Smooth muscle cell (in vitro differentiated cells): ENCODE results near the gene KRT3. TPM values are rescaled to one million over a fixed set of nuclear protein-coding genes. Genes with fewer than 3 reads are reported as not detected.

Experiments
- DNase-seq: peaks from one replicate; lab custom pipeline; 2025; ENCODE audit not compliant: unreplicated experiment; lab: John Stamatoyannopoulos, UW
- H2AFZ ChIP-seq: fragments of 200-600 bp; sonication (generic); 2 replicates; pipeline ENCODE4 v1.6.0; 2016; ENCODE audit warnings: antibody characterized with exemption, low read depth, mild to moderate bottlenecking
- H3F3A ChIP-seq: fragments of 200-600 bp; sonication (generic); 2 replicates; pipeline ENCODE4 v1.6.0; 2017; ENCODE audit warnings: antibody characterized with exemption, low read depth
- H3K27ac ChIP-seq: fragments of 200-600 bp; sonication (generic); 2 replicates; pipeline ENCODE4 v1.5.1; 2016; ENCODE audit warnings: low read depth, mild to moderate bottlenecking
- H3K27me3 ChIP-seq: fragments of 200-600 bp; sonication (generic); 2 replicates; pipeline ENCODE4 v1.6.1; 2016; ENCODE audit warnings: low read depth, mild to moderate bottlenecking
- H3K36me3 ChIP-seq: fragments of 200-600 bp; sonication (generic); 2 replicates; pipeline ENCODE4 v1.5.1; 2016; ENCODE audit warnings: low read depth
- H3K4me1 ChIP-seq: fragments of 200-600 bp; sonication (generic); 2 replicates; pipeline ENCODE4 v1.5.1; 2016; ENCODE audit warnings: low read depth
- H3K4me2 ChIP-seq: fragments of 200-600 bp; sonication (generic); 2 replicates; pipeline ENCODE4 v1.6.0; 2016; ENCODE audit warnings: mild to moderate bottlenecking
- H3K4me3 ChIP-seq: fragments of 200-600 bp; sonication (generic); 2 replicates; pipeline ENCODE4 v1.5.1; 2016; ENCODE audit warnings: mild to moderate bottlenecking
- H3K79me2 ChIP-seq: fragments of 200-600 bp; sonication (generic); 2 replicates; pipeline ENCODE4 v1.6.0; 2016; ENCODE audit warnings: low read depth, mild to moderate bottlenecking
- H3K9ac ChIP-seq: fragments of 200-600 bp; sonication (generic); 2 replicates; pipeline ENCODE4 v1.6.0; 2016; ENCODE audit warnings: low read depth
- H3K9me3 ChIP-seq: fragments of 200-600 bp; sonication (generic); replicated peaks from 2 replicates; pipeline ENCODE4 v1.5.1; 2016; ENCODE audit warnings: low read depth
- H4K20me1 ChIP-seq: fragments of 200-600 bp; sonication (generic); 2 replicates; pipeline ENCODE4 v1.6.0; 2016; ENCODE audit warnings: low read depth
- CTCF ChIP-seq: fragments of 200-600 bp; sonication (generic); IDR thresholded peaks from 2 replicates; pipeline ENCODE4 v1.5.1; 2017; ENCODE audit warnings: borderline replicate concordance, mild to moderate bottlenecking, antibody characterized with exemption; ENCODE audit not compliant: insufficient read depth, poor library complexity, severe bottlenecking
- WGBS: methylation state at CpG from one replicate; pipeline ENCODE4 v1.1.7; 2016; ENCODE audit warnings: low lambda C conversion rate; 5-methylcytosine and 5-hydroxymethylcytosine counted together
- polyA plus RNA-seq: library from polyadenylated mRNA; unstranded; fragments of >200 nt; fragmentation: Nextera tagmentation; extraction: Ambion mirVana; gene quantifications from 2 replicates; pipeline ENCODE4 v1.2.1, GENCODE V29; 2016
- total RNA-seq: library from RNA; depleted of rRNA; stranded (reverse); fragments of >200 nt; gene quantifications from 2 replicates; pipeline ENCODE4 v1.2.3, GENCODE V29; 2014

Gene KRT3
- total and polyA plus RNA-seq, 2 experiments from 2014 or later: not detected

GRCh38 chr12:52774629-52775250 is 21.2 kb downstream of the KRT3 start:
- Histone ChIP-seq H3K4me3 (no peak overlapping the region), H3K27me3 (peaks cover 58% of the 10 kb centered on the region), H4K20me1 (no peaks in the 10 kb centered on the region), H3F3A (no peaks in the 10 kb centered on the region), H3K9me3 (no peaks in the 10 kb centered on the region), H3K79me2 (no peaks in the 10 kb centered on the region), H3K9ac (no peak overlapping the region), H2AFZ (no peak overlapping the region), H3K4me1 (no peaks in the 10 kb centered on the region), H3K36me3 (no peaks in the 10 kb centered on the region), H3K27ac (no peak overlapping the region), H3K4me2 (no peak overlapping the region)
- 76% methylated on average over 8 of the region's 8 CpGs for WGBS
- no peak for DNase-seq
- no peak for TF ChIP-seq CTCF

GRCh38 chr12:52772772-52773171 is 23.1 kb downstream of the KRT3 start:
- no peak overlapping the region for H3K4me2 ChIP-seq
- no peak overlapping the region for H3K9ac ChIP-seq
- 73% methylated on average over 3 of the region's 3 CpGs for WGBS
- H3K9me3 ChIP-seq: no peaks in the 10 kb centered on the region
- peaks cover 38% of the 10 kb centered on the region for H3K27me3 ChIP-seq
- H3K4me3 ChIP-seq: no peak overlapping the region
- DNase-seq: no peak
- no peak overlapping the region for H3K27ac ChIP-seq
- H4K20me1 ChIP-seq: no peaks in the 10 kb centered on the region
- H3K36me3 ChIP-seq: no peaks in the 10 kb centered on the region
- no peaks in the 10 kb centered on the region for H3K4me1 ChIP-seq
- H2AFZ ChIP-seq: no peak overlapping the region
- no peak for TF ChIP-seq CTCF
- H3F3A ChIP-seq: no peaks in the 10 kb centered on the region
- no peaks in the 10 kb centered on the region for H3K79me2 ChIP-seq

GRCh38 chr12:52772188-52772587 is 23.7 kb downstream of the KRT3 start:
- WGBS: 89% methylated on average over 4 of the region's 4 CpGs
- Histone ChIP-seq H3K79me2 (no peaks in the 10 kb centered on the region), H3K9ac (no peak overlapping the region), H3K36me3 (no peaks in the 10 kb centered on the region), H4K20me1 (no peaks in the 10 kb centered on the region), H3F3A (no peaks in the 10 kb centered on the region), H3K27ac (no peak overlapping the region), H3K9me3 (no peaks in the 10 kb centered on the region), H3K27me3 (peaks cover 35% of the 10 kb centered on the region), H3K4me3 (no peak overlapping the region), H3K4me2 (no peak overlapping the region), H2AFZ (no peak overlapping the region), H3K4me1 (no peaks in the 10 kb centered on the region)
- no peak for TF ChIP-seq CTCF
- no peak for DNase-seq

- Histone ChIP-seq H3K27me3 (peaks cover 35% of the 10 kb centered on the region), H3K27ac (no peak overlapping the region), H3K79me2 (no peaks in the 10 kb centered on the region), H3K4me3 (no peak overlapping the region), H3K36me3 (no peaks in the 10 kb centered on the region), H3F3A (no peaks in the 10 kb centered on the region), H4K20me1 (no peaks in the 10 kb centered on the region), H2AFZ (no peak overlapping the region), H3K4me1 (no peaks in the 10 kb centered on the region), H3K9me3 (no peaks in the 10 kb centered on the region), H3K9ac (no peak overlapping the region), H3K4me2 (no peak overlapping the region)
- DNase-seq: no peak
- WGBS: 89% methylated on average over 4 of the region's 4 CpGs
- no peak for TF ChIP-seq CTCF
These were observed 24.4 kb downstream of the KRT3 start for GRCh38 chr12:52771505-52771904.
